Transverse colon (tissue), 3 donors: ENCODE results near the gene PKLR.

Source experiments
- CTCF ChIP-seq, 5 experiments: fragments of 200-600 bp in 3 of 5; fragments of 450-650 bp in 2 of 5; sonication (generic) in 3 of 5; IDR thresholded peaks; 1 replicate in 2 of 5; 2 replicates in 3 of 5; pipeline ENCODE4 v1.5.1; 2016 to 2017; ENCODE audit warnings: antibody characterized with exemption in 5 of 5, inconsistent platforms in 3 of 5, mild to moderate bottlenecking in 2 of 5, moderate library complexity in 1 of 5
- EP300 ChIP-seq: sonication (generic); formaldehyde crosslinking; IDR thresholded peaks from one replicate; pipeline ENCODE4 v1.6.1; 2017; ENCODE audit warnings: antibody characterized with exemption, low read depth
- POLR2A ChIP-seq: fragments of 450-650 bp; IDR thresholded peaks from one replicate; pipeline ENCODE4 v1.6.1; 2016; ENCODE audit warnings: antibody characterized with exemption, mild to moderate bottlenecking, moderate library complexity

GRCh38 chr1:155266553-155266952 lies 34.7 kb downstream of the PKLR start:
- TF ChIP-seq CTCF (IDR thresholded peaks at IDR 0.05) (no peak), EP300 (no peak), POLR2A (no peak)
